Raji (cell line): Measurements from ENCODE around the gene TMEM141.
A peak's percentile ranks its signal among the peaks of the same experiment; 100 is the strongest.

ENCODE experiments used
- POLR2A ChIP-seq: IDR thresholded peaks from 2 replicates; pipeline ENCODE4 v1.6.1; 2011; ENCODE audit warnings: low read depth, low read length, control low read depth; ENCODE audit not compliant: insufficient read depth

TMEM141 gene

GRCh38 chr9:136790640-136791515 is at the start of gene TMEM141:
TSS of gene TMEM141 (plus strand) at chr9:136791344. CDS start at chr9:136791371, 27 bp downstream.
- peak; percentile 74 for TF ChIP-seq POLR2A

- TF ChIP-seq POLR2A, result no peak
These were observed 49.1 kb upstream of the TMEM141 start for GRCh38 chr9:136741883-136742571.

GRCh38 chr9:136742591-136743391 is 48.4 kb upstream of the TMEM141 start, which contains the start of gene LCN10:
TSS of gene LCN10 (minus strand) at chr9:136742940. CDS start at chr9:136742903, 37 bp downstream.
- TF ChIP-seq POLR2A, result no peak

- TF ChIP-seq POLR2A, result no peak
These were observed 47.4 kb upstream of the TMEM141 start for GRCh38 chr9:136743639-136744211.

GRCh38 chr9:136744773-136745172 is 46.4 kb upstream of the TMEM141 start:
- TF ChIP-seq POLR2A, result no peak

GRCh38 chr9:136745389-136746154 is 45.6 kb upstream of the TMEM141 start:
- no peak for TF ChIP-seq POLR2A

GRCh38 chr9:136746155-136746490 is 45.0 kb upstream of the TMEM141 start:
- TF ChIP-seq POLR2A, result no peak

- TF ChIP-seq POLR2A, result no peak
These were observed 44.5 kb upstream of the TMEM141 start for GRCh38 chr9:136746621-136747020.

- no peak for TF ChIP-seq POLR2A
These were observed 43.7 kb upstream of the TMEM141 start for GRCh38 chr9:136747161-136748060.

GRCh38 chr9:136748201-136748600 is 42.9 kb upstream of the TMEM141 start, which contains the start of gene LCN6:
TSS of gene LCN6 (minus strand) at chr9:136748525. CDS start at chr9:136748483, 42 bp downstream.
- TF ChIP-seq POLR2A, result no peak

GRCh38 chr9:136748666-136749611 is 42.2 kb upstream of the TMEM141 start:
- TF ChIP-seq POLR2A, result no peak

GRCh38 chr9:136750526-136750925 is 40.6 kb upstream of the TMEM141 start:
- TF ChIP-seq POLR2A, result no peak
